HAP-1 (cell line): ENCODE data around the gene E2F1.

Experiments
- DNase-seq, 2 experiments: peaks; one replicate each; pipeline ENCODE4 v3.0.0-alpha.2; 2016 to 2020; ENCODE audit warnings: low spot score in 2 of 2
- H3K27me3 ChIP-seq: fragments of 250-450 bp; sonication (Bioruptor Pico); 2 replicates; pipeline ENCODE4 v1.5.1; 2020; ENCODE audit warnings: low read depth, mild to moderate bottlenecking, moderate library complexity
- H3K36me3 ChIP-seq: fragments of 250-450 bp; sonication (Bioruptor Pico); replicated peaks from 2 replicates; pipeline ENCODE4 v1.5.1; 2020; ENCODE audit warnings: mild to moderate bottlenecking
- H3K4me1 ChIP-seq: fragments of 250-450 bp; sonication (Bioruptor Pico); 2 replicates; pipeline ENCODE4 v1.5.1; 2020; ENCODE audit warnings: mild to moderate bottlenecking
- H3K4me3 ChIP-seq: fragments of 250-450 bp; sonication (Bioruptor Pico); 2 replicates; pipeline ENCODE4 v1.5.1; 2020; ENCODE audit warnings: mild to moderate bottlenecking, moderate library complexity
- H3K9me3 ChIP-seq: fragments of 250-450 bp; sonication (Bioruptor Pico); 2 replicates; pipeline ENCODE4 v1.5.1; 2020; ENCODE audit warnings: mild to moderate bottlenecking, moderate library complexity
- in situ Hi-C: fragments of 300-500 bp; cut with MboI; formaldehyde crosslinking; loops from 3 replicates; pipeline ENCODE4 v1.14.3; 2020; ENCODE audit warnings: low sequenced_read_pairs, inconsistent platforms, mixed read lengths

Gene E2F1

DNA sequence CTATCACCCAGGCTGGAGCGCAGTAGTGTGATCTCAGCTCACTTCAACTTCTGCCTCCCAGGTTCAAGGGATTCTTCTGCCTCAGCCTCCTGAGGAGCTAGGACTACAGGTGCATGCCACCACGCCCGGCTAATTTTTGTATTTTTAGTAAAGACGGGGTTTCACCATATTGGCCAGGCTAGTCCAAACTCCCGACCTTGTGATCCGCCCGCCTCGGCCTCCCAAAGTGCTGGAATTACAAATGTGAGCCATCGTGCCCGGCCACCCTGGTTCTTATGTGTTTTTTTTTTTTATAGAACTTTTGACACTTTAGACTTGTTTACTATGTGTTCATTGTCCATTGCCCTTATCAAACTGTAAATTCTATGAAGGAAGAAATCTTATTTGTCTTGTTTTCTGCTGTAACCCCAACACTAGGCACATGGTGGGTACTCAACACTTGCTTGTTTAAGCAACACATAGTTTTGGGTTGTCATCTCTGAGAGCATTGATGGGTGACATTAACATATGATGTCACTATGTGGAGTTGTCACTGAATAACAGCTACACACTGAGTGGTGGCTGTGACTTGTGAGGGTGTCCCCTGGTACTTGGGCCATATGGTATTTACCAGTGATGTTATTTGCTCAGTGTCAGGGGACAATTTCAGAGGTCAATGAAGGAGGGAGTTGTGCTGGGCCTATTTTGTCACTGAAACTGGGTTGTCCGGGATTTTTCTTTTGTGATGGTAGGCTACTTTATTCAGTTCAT is 35.4 kb upstream of the E2F1 start:
- in situ Hi-C loops: no loop called here
- Histone ChIP-seq H3K27me3 (no peaks in the 10 kb centered on the region), H3K4me3 (no peak overlapping the region), H3K36me3 (no peaks in the 10 kb centered on the region), H3K4me1 (peaks cover 6% of the 10 kb centered on the region), H3K9me3 (no peaks in the 10 kb centered on the region)
- DNase-seq: no peak

DNA sequence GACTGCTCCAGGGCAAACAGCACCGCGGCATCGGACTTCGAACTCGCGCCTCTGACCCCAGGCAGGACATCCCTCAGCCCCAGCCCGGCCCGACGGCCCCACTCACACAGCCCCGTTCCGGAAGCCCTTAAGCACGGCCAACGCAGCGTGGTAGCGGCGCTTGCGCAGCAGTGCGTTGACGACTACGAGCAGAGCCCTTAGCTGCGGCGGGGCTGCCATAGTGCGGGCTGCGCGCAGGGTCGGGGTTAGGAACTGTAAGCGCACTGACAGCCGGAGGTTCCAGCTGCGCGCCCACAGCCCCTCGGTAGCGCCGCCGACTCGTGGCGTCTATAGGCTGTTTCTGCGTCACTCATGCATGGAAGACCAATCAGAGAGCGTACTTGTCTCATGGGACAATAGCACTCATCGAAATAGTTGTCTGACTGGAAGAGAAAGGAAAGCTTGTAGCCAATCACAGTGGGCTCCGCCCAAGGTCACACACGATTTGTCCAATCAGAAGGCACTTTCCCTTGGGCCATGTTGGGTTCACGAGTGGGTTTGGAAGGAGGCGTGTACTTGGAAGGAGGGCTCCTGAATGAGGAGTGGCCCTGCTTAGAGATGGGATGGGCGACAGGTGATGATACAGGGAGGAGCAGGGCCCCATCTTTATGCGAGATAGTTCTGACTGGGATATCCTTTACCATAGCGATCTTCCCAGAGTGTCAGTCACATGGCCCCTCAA is 34.0 kb upstream of the E2F1 start, which contains the start of gene PXMP4:
PXMP4 (minus strand) TSS at position 322 of the 721 bp plus-strand sequence; CDS start at position 219, 103 bp downstream.
- Histone ChIP-seq H3K4me3 (peak within 1 kb of the TSS; percentile 66), H3K27me3 (no peaks in the 10 kb centered on the region), H3K9me3 (no peaks in the 10 kb centered on the region), H3K36me3 (no peaks in the 10 kb centered on the region), H3K4me1 (peaks cover 6% of the 10 kb centered on the region)
- in situ Hi-C loops: no loop called here
- DNase-seq: peak; percentile 90 to 99

GRCh38 chr20:33719277-33719988 is 33.2 kb upstream of the E2F1 start:
- in situ Hi-C loops: no loop called here

GRCh38 chr20:33716498-33716897 is 30.3 kb upstream of the E2F1 start:
- no peak for DNase-seq
- Histone ChIP-seq H3K4me3 (no peak overlapping the region), H3K9me3 (no peaks in the 10 kb centered on the region), H3K27me3 (no peaks in the 10 kb centered on the region), H3K4me1 (peaks cover 6% of the 10 kb centered on the region), H3K36me3 (peaks cover 7% of the 10 kb centered on the region)
- in situ Hi-C loops: no loop called here

More at GRCh38 chr20:33719277-33719988, 33.2 kb upstream of the E2F1 start:
- H3K36me3 ChIP-seq: no peaks in the 10 kb centered on the region
- no peak for DNase-seq
- H3K4me1 ChIP-seq: peaks cover 6% of the 10 kb centered on the region
- no peaks in the 10 kb centered on the region for H3K9me3 ChIP-seq
- peak overlapping the region; percentile 66 for H3K4me3 ChIP-seq
- no peaks in the 10 kb centered on the region for H3K27me3 ChIP-seq

DNA sequence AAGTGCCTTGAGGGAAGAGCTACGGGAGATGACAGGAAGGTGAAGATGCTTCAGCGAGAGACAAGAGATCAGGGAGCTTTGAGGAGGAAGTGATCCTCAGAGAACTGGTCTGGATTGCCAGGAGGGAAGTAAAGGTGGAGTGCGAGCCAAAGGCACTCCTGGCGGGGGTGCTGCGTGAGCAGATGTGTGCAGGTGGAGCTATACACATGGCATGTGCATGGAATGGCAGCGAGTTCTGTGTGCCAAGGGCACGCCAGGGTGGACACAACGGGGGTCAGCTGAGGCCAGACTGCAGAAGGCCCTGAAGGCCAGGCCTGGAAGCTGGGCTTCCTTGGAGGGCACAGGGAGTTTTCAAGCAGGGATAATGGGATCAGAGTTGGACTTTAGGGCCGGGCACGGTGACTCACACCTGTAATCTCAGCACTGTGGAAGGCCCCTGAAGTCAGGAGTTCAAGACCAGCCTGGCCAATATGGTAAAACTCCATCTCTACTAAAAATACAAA is 27.7 kb upstream of the E2F1 start:
- in situ Hi-C loops: no loop called here
- Histone ChIP-seq H3K9me3 (no peaks in the 10 kb centered on the region), H3K4me3 (no peak overlapping the region), H3K4me1 (no peaks in the 10 kb centered on the region), H3K36me3 (peaks cover 7% of the 10 kb centered on the region), H3K27me3 (no peaks in the 10 kb centered on the region)
- no peak for DNase-seq

DNA sequence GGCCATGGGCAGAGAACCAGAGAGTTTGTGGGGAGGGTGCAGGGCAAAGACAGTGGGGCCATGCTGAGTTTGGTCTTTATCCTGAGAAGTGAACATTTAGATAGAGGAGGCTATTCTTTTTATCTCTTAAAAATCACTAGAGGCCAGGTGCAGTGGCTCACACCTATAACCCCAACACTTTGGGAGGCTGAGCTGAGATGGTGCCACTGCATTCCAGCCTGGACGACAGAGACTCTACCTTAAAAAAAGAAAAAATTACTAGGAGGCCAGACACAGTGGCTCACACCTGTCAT is 25.2 kb upstream of the E2F1 start:
- H3K4me1 ChIP-seq: no peaks in the 10 kb centered on the region
- no peaks in the 10 kb centered on the region for H3K27me3 ChIP-seq
- in situ Hi-C loops: no loop called here
- H3K36me3 ChIP-seq: peaks cover 7% of the 10 kb centered on the region
- no peaks in the 10 kb centered on the region for H3K9me3 ChIP-seq
- no peak overlapping the region for H3K4me3 ChIP-seq
- DNase-seq: no peak

DNA sequence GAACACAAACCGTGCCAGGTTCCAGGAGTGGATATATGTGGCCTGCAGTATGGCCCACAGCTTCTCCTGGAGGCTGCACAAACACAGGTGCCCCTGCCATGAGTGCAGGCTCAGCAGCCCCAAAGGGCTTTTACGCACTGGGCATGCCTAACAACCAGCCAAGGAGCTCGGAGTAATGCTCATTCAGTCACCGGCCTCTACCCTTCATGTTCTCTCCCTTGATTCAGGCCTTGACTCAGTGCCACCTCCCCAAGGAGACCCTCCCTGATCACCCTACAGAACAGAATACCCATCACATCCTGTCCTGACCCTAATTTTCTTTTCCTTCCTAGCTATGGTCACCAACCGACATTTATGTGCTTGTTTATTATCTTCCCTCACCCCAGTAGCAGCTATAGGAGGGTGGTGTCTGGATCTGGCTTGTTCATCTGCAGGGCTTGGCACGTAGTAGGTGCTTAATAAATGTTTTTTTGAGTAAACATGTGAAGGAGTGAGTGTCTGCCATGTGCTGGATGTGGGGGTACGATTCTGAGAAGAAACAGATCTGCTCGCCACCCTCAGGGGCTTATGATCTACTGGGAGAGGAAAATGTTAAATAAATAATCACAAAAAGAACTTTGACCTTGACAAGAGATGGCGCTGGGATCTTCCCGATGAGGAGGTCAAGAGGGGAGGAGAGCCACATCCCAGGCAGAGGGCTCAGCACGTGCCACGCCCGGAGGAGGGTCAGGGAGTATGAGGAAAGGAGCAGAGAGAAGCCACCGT is 24.7 kb upstream of the E2F1 start:
- in situ Hi-C loops: no loop called here
- no peaks in the 10 kb centered on the region for H3K9me3 ChIP-seq
- H3K27me3 ChIP-seq: no peaks in the 10 kb centered on the region
- H3K36me3 ChIP-seq: peaks cover 7% of the 10 kb centered on the region
- H3K4me3 ChIP-seq: no peak overlapping the region
- no peaks in the 10 kb centered on the region for H3K4me1 ChIP-seq
- no peak for DNase-seq

- in situ Hi-C loops: no loop called here
- no peaks in the 10 kb centered on the region for H3K9me3 ChIP-seq
- H3K4me3 ChIP-seq: no peak overlapping the region
- peak in 1 of 2 experiments; percentile 22 for DNase-seq
- no peaks in the 10 kb centered on the region for H3K4me1 ChIP-seq
- H3K27me3 ChIP-seq: no peaks in the 10 kb centered on the region
- peaks cover 7% of the 10 kb centered on the region for H3K36me3 ChIP-seq
These were observed 23.8 kb upstream of the E2F1 start for GRCh38 chr20:33709905-33710541.

DNA sequence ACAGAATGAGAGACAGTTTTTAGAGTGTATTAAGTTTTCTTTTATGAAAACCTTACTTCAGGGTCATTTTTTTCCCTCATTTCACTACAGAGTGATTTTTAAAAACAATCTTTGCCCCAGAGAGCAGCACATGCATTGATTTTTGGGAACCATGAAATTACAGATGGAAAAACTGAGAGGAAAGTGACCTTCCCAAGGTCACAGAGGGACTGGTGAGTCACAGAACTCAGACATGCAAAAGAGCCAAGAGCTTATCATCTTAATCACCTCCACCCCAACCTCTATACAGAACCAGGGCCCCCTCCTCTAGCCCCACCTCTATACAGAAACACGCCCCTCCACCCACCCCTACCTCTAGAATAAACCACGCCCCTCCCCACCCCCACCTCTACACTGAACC is 23.2 kb upstream of the E2F1 start:
- Histone ChIP-seq H3K9me3 (no peaks in the 10 kb centered on the region), H3K4me3 (no peak overlapping the region), H3K27me3 (no peaks in the 10 kb centered on the region), H3K36me3 (peaks cover 7% of the 10 kb centered on the region), H3K4me1 (no peaks in the 10 kb centered on the region)
- in situ Hi-C loops: no loop called here
- peak in 1 of 2 experiments; percentile 25 for DNase-seq

DNA sequence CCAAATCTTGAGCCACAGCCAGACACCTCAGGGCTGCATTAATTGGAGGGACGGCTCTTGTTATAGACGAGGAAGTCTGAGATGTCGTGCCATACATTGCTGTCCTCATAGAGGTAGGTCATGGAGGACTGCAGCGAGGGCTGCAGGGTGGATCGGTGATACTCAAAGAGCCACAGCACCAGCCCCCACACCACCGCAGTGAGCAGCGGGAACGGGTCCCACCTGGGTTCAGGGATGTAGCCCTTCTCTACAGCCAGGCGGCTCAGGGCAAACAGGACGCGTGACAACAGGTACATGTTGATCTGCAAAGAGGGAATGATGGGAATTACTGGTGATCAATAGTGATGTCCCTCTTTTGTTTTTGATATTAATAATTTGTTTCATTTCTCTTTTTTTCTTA is 21.5 kb upstream of the E2F1 start:
- Histone ChIP-seq H3K4me3 (no peak overlapping the region), H3K36me3 (no peaks in the 10 kb centered on the region), H3K27me3 (no peaks in the 10 kb centered on the region), H3K9me3 (no peaks in the 10 kb centered on the region), H3K4me1 (no peaks in the 10 kb centered on the region)
- no peak for DNase-seq
- in situ Hi-C loops: no loop called here

DNA sequence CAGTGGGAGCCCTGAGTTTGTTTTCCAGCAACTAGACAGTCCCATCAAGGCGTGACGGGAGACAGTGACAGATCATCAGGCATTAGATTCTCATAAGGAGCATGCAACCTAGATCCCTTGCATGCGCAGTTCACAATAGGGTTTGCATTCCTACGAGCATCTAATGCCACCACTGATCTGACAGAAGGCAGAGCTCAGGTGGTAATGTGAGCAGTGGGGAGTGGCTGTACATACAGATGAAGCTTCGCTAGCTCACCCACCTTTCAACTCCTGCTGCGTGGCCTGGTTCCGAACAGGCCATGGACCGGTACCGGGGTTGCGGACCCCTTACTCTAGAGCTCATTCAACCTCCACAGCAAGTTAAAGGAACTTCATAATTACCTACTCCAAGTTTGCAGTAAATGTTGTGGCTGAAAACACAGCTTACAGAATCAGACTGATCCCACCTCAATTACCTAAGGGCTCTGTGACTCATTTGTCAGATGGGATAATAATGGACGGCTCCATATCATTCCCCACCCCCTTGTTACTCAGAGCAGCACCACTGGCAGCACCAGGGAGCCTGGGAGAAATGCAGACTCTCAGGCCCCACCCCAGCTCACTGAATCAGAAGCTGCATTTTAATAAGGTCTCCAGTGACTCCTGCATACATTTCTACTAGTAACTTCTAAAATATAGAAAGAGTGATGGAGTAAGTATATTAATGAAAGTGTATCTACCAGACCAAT is 18.2 kb upstream of the E2F1 start:
- in situ Hi-C loops: no loop called here
- DNase-seq: no peak
- no peaks in the 10 kb centered on the region for H3K9me3 ChIP-seq

GRCh38 chr20:33703498-33704137 is 17.4 kb upstream of the E2F1 start:
- Histone ChIP-seq H3K9me3 (no peaks in the 10 kb centered on the region), H3K36me3 (no peaks in the 10 kb centered on the region), H3K4me3 (no peak overlapping the region), H3K27me3 (no peaks in the 10 kb centered on the region), H3K4me1 (no peaks in the 10 kb centered on the region)
- in situ Hi-C loops: no loop called here
- no peak for DNase-seq

More for the DNA sequence above, 18.2 kb upstream of the E2F1 start:
- Histone ChIP-seq H3K4me3 (no peak overlapping the region), H3K27me3 (no peaks in the 10 kb centered on the region), H3K4me1 (no peaks in the 10 kb centered on the region), H3K36me3 (no peaks in the 10 kb centered on the region)
